Measurements from ENCODE around the gene BACH1.

BACH1 gene

DNA sequence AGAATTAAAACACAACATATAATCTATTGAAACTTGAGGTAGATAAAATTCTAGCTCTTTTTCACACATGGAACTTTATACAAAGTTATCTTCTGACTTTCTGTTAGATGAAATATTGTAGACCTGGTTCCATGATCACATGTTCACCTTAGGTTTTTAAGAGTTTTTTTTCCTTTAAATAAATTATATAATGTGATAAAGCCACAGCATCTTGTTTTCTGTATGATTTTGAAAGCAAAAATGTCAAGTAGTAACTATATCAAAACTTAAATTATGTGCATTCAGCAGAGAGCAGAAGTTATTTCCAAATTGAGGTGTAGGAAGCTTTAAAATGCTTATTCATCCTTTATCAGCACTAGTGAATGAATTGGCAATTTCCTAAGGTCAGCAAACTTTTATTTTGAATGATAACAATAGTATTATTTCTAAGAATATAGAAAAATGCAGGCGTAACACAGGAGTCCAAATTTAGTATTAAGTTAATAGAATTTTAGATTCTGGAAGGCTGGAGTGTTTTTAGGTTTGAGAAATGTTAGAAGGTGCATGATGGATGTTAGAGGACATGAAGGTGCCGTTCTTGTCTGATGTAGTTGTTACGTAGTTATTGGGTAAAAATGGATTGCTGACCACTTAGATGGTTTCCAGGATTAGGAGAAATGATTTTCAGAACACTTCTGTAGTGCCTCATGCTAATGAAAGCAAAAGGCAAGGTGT lies 17.5 kb downstream of the BACH1 start:
- no peak for DNase-seq

DNA sequence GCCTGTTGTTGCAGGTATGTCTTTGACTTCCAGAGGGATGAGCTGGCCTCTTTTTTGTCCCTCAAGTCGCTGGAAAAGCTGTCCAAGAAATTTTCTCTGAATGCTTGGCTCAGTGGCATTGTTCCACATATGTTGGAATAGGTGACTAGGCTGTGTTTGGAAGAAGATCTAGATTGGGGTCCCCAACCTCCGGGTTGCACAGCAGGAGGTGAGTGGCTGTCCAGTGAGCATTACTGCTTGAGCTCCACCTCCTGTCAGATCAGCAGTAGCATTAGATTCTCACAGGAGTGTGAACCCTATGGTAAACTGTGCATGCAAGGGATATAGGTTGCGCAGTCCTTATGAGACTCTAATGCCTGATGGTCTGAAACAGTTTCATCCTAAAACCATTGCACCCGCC lies 18.1 kb downstream of the BACH1 start:
- DNase-seq, result no peak

DNA sequence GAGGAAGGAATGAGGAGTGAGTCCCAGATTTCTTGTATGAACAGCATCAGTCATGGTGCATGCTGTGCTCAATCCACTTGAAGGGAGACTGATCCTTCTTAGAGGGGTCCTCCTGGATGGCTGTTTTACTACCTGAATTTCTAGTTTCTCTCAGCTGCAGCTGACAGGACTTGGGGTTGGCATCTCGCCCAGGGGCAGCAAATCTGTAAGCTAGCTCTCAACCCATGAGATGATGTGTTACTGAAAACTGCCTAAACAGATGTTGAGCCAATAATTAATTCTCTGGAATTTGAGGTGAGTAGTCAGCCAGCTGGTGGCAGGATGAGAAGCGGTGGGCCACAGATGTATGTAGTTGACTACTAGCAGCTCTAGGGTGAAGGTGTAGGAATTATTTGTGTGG lies 19.6 kb downstream of the BACH1 start:
- no peak for DNase-seq

DNA sequence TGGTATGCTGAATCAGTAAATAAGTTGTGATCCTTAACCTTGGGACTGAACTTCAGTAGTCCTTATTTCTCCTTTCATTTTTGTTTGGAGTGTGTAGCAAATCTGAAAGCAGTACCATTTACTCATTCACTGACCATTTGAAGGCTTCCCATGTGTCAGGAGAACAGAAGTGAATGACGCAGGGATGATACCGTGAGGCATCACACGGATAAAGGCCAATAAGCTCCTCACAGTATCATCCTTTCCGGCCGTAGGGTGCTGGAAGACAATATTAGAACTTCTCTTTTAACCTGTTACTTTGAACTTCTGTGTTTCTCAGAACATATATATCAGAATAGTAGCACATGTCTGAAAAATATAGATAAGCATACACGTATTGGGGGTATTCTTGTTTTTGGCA lies 21.3 kb downstream of the BACH1 start:
- DNase-seq, result no peak

DNA sequence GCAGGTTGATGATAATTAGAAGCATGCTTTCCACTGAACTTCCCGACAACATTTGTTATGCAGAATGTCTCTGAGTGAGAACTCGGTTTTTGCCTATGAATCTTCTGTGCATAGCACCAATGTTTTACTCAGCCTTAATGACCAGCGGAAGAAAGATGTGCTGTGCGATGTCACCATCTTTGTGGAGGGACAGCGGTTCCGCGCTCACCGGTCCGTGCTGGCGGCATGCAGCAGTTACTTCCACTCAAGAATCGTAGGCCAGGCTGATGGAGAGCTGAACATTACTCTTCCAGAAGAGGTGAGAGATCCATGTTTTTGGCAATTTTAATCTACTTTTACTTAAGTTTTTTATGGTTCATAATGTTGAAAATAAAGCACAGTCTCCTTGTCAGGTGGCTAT lies 22.5 kb downstream of the BACH1 start:
- DNase-seq, result no peak

DNA sequence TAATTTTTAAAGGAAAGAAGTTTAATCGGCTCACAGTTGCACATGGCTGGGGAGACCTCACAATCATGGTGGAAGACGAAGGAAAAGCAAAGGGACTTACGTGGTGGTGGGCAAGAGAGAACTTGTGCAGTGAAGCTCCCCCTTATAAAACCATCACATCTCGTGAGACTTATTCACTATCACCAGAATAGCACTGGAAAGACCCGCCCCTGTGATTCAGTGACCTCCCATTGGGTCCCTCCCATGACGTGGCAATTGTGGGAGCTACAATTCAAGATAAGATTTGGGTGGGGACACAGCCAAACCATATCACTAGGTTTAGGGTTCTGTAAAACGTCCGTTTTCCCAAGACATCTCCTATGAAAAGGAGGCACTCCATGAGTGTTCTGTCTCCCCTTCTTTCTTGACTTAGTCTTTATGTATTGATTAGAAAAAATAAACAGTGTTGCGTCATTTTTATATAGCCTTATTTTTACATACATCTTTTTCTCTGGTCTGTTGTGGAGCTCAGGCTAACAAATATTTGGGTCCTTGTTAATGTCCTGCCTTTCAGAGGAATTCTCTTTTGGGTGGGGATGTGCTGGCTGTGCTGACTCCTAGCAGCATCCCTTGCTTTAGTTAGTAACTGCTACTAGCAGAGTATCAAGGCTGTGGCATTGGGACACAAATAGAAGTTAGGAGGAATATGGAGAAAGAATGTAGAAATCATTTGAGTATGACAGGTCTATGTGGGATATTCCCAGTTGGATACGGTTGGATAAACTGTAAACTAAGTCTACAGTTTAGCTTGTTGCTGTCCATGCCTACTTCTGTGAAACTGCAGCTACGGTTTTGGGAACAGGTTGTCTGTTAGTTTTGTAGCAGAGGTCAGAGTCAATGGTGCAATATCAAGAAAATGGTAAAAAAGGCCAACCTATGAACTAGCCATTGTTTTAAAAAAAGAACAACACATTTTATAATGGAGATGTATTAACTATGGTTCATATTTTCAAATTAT lies 23.5 kb downstream of the BACH1 start:
- DNase-seq, result no peak

DNA sequence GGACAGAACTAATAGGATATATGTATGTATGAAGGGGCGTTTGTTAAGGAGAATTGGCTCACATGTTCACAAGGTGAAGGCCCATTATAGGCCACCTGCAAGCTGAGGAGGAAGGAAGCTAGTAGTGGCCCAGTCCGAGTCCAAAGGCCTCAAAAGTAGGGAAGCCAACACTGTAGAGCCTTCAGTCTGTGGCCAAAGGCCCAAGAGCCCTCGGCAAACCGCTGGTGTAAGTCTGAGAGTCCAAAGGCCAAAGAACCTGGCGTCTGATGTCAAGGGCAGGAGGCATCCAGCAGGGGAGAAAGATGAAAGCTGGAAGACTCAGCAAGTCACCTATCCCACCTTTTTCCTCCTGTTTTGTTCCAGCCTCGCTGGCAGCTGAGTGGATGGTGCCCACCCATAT lies 24.5 kb downstream of the BACH1 start:
- DNase-seq, result no peak

DNA sequence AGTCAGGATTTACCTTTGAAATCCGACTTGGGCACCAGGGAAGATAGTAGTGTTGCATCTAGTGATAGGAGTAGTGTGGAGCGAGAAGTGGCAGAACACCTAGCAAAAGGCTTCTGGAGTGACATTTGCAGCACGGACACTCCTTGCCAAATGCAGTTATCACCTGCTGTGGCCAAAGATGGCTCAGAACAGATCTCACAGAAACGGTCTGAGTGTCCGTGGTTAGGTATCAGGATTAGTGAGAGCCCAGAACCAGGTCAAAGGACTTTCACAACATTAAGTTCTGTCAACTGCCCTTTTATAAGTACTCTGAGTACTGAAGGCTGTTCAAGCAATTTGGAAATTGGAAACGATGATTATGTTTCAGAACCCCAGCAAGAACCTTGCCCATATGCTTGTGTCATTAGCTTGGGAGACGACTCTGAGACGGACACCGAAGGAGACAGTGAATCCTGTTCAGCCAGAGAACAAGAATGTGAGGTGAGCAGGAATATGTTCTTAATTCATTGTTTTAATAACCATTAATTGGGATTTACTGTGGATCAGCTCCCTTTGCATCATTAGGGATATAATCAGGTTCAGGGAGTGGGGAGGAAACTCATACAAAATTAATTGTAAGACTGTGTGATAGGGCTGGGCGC lies 28.3 kb downstream of the BACH1 start:
- DNase-seq, result no peak

DNA sequence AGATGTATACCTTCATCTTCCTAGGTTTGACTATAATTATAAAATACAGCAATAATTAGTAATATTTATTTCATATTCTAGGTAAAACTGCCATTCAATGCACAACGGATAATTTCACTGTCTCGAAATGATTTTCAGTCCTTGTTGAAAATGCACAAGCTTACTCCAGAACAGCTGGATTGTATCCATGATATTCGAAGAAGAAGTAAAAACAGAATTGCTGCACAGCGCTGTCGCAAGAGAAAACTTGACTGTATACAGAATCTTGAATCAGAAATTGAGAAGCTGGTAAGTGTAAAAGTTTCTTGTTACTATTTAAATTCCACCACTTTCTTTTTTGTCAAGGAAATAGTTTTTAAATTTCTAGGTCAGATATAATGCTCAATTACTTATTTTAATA lies 30.7 kb downstream of the BACH1 start:
- no peak for DNase-seq

DNA sequence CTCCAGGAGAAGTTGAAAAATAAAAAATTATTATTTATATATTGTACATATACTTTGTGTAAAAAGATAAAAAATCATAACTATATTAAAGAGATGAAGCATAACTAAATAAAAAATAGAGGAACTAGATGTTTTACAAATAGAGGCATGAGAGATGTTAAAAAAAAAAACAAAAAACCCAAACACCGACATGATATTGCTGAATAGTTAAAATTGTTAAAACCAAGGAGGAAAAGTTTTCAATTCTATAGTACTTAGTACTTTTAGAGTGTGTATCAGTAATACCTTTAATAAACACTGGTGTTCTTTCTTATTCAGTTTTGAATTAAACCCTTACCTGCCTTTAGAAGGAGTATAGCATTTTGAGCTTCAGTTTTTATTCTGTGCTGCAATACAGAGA lies 32.1 kb downstream of the BACH1 start:
- DNase-seq, result no peak

DNA sequence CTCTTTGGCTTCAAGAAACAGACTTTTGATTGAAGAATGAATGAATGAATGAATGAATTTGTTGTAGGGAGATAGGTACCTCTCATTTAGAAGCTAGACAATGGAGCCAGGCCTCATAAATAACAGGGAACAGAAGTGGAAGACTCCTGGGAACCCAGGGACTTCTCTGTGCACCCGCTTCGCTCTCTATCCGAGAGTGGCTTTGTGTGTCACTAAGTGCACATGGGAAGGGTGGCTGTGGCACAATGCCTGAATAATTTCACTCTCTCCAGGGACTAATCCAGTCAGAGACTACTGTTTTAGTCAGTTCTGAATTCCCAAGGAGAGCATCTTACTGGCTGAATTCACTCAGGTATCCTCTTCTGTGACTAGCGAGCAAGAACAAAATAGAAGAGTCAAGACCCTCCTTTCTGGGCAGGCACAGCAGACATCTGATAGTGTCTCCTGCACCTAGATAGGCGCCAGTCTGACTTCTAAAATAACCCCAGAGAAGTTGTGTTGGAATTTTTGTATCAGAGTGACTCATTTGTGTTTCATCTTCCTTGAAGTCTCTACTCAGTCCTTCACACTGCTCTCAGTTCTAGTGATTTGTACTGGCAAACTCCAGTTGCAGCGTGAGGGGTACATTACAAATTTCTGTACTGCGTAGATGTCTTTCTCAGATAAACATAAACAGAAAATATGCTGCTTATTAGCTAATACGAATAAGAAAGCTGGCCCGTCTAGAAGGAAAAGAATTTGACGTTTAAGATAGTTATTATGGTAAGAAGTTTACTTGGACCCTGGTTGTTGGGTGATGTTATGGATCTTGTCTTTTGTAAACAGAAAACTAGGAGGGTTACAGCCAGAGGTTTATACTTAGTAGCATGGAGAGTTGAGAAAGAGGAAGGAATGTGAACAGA lies 34.0 kb downstream of the BACH1 start:
- DNase-seq, result no peak

DNA sequence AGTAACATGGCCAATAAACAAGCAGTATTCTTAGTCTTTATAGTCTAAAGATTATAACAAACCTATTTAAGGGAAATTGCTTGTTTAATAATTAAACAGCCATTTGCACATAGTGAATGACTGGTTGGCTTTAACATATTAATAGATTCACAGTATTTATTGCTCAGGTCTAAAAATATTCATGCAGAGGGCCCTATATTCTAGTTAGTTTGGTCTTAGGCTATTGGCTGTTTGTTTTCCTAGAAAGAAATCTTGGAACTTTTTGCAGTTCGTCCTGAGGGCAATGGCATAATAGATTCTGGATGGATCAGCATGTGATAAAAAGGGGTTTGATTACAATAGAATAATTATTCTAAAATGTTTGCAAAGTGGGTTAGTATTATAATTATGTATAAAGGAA lies 34.7 kb downstream of the BACH1 start:
- no peak for DNase-seq

DNA sequence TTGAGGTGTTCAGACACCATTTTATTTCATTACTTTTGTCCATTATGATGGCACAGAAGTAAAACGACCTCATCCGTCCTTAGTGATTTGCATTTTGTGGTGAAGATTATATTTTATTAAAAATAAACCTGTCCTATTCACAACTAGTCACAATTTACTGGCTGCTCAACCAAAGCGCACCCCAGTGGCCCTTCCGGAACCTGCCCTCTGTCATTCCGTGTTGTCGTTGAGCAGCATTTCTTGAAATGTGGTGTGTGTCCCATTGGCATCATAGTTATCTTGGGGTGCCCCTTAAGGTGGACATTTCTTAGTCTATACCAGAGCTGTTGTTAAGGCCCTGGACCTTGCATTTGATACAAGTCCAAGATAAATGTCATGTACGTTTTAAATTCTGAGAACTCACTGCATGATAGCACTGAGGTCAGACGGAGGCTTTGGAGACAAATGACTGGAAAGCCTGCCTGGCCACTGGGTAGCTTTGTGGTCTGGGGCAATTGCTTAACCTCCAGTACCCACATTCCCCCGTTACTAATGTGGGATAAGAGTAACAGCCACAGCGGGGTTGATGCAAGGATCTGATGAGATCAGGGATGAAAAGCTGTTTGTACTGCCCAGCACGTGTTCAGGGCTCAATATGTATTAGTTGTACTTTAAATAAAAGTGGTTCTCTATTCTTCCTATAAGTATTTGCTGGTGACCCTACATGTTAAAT lies 36.2 kb downstream of the BACH1 start:
- no peak for DNase-seq

DNA sequence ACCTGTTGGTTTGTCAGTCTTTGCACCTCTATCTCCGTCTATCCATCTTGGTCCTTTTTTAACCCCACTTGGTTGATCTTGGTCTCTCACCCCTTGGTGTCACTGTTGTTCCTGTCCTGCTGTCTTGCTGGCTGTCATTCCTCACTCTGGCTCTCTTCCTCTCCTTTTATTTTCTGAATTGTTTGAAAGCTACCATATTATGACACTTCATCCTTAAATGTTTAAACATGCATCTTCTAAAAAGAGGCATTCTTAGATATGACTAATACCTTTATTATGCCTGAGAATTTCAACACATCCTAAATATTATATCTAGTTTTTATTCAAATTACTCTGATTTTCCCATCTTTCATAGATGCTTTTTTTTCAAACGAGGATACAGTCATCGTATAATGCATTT lies 37.0 kb downstream of the BACH1 start:
- no peak for DNase-seq

DNA sequence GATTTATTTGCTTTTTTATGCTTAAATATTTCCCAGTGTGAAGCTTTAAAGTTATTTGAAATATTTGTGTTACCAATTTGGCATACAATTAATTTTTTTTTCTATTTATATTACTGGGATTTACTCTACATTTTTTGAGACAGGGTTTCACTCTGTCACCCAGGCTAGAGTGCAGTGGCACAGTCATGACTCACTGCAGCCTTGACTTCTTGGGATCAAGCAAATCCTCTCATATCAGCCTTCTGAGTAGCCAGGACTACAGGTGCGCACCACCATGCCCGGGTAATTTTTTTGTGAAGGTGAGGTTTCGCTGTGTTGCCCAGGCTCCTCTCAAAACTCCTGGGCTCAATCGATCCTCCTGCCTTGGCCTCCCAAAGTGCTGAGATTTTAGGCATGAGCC lies 39.5 kb downstream of the BACH1 start:
- DNase-seq, result no peak

DNA sequence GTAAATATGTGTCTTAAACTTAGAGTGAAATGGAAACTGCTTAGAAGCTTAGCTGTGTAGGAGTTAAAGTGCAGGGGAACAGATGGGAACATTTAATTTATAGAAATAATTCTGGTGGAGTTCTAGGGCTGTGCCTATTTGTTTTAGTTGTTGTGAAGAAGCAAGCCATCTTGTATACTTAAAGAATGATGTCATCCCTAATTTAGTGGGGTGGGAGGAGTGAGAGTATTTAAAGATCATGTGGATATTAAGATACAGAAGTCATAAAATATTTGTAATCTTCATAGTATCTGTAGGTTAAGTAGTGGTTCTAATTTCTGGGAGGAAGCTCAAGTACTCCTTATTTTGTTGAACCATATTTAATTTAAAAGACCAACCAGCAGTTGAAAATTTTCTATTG lies 41.5 kb downstream of the BACH1 start:
- DNase-seq, result no peak

DNA sequence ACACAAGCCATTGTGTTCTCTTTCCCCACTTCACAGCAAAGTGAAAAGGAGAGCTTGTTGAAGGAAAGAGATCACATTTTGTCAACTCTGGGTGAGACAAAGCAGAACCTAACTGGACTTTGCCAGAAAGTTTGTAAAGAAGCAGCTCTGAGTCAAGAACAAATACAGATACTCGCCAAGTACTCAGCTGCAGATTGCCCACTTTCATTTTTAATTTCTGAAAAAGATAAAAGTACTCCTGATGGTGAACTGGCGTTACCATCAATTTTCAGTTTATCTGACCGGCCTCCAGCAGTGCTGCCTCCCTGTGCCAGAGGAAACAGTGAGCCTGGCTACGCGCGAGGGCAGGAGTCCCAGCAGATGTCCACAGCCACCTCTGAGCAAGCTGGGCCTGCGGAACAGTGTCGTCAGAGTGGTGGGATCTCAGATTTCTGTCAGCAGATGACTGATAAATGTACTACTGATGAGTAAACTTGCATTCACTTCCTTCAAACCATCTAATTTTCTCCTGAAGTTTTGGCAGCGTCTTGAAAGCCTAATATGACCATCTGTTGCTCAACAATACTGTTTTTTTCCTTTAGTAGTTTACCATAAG lies 43.7 kb downstream of the BACH1 start:
- peak; percentile 50 for DNase-seq

DNA sequence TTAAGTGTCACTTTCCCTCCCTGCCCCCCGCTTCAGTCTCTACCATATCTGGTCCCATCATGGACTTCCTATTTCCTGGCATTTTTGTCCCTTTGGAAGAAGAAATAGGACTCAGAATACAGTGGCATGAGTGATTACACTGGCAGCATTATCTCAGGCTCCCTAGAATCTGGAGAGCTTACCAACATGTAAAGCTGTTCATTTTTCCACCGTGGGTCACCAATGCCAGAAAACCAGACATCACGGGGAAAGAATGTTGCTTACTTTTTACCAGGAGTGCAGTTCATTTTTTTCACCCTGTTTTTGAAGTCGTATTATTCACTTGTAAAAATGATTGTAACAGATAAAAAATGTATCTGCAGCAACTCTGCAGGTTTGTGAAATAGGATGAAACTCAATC lies 44.8 kb downstream of the BACH1 start:
- DNase-seq, result no peak

DNA sequence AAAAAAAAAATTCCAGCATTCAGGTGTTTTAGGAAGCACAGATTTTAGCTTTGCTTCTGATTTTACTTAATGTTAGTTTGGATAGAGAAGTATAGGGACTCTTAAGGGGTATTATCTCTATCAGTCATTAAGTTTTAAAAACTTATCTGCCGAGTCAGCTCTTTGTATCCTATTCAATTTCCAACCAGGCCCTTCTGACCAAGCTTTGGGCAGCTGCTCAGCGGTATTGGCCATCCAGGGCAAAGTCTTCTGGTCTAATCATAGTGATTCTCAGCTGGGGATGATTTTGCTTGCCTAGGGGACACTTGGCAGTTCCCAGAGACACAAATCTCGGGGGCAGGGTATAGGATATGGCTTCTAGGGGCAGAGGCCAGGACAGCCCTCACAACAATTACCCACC lies 47.6 kb downstream of the BACH1 start:
- DNase-seq, result no peak

DNA sequence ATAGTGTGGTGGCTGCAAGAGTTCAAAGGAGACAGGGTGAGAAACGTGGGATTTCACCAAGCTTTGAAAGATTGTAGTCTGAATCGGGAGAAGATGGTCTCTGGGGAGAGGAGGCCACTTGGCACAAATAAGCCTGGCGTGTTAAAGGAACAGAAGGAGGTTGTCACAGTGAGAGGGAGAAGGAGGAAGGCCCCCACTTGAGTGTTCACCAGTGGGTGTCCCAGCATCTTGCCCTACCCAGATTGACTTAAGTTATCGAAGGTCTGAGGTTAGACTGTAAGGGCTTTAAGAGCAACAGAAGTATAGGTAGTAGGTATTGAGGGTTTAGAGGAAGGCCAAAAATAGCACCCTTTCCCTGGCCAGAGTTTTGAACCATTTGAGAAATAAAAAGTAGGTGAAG lies 48.0 kb downstream of the BACH1 start:
- DNase-seq, result no peak

DNA sequence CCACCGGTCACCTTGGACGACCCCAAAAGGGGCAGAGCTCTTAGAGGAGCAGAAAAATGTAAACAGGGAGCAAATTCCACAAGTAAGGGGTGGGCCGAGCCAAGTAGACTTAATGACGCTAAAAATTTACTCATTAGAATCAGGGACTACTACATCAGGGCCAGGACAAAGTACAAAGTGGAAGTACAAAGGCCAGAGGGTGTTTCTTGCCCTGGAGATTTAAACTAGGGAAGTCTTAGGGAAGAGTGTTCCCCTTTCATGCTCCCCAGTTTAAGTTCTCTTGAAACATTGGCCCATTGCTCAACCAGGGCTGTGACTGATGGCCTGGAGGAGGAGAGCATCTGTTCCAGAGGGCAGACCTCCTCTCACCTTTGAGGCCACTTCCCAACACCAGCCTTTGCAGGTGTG lies 48.6 kb downstream of the BACH1 start:
- DNase-seq, result no peak

DNA sequence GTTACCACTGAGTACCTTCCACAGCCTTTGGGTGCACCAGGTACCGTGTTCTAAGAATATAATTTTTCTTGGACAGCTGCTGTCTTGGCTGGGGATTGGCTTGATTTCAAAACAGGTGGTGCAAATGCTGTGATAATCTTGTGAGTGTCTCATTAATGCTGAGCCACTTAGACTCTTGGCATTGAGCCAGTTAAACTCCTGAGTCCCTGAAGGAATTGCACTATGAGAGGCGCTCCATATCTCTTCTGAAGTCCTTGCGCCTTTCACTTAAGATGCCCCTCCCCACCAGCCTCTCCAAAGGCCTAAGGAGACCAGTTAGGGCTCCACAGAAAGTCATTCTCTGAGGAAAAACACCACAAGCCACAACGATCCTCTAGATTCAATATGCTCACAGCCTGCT lies 51.0 kb downstream of the BACH1 start:
- no peak for DNase-seq
